GM18870 (cell line): ENCODE measurements around the gene CALML4.
"Not testable (repeated sequence)": the region's sequence is repeated elsewhere in the genome, so short reads cannot be mapped to it uniquely, and the experiment has no call there.

Experiments used
- ATAC-seq: cut with Tn5 transposase; IDR thresholded peaks from one replicate; pipeline ENCODE4 v1.9.1; 2021; ENCODE audit warnings: moderate library complexity; ENCODE audit not compliant: unreplicated experiment

The CALML4 gene

GRCh38 chr15:68208636-68209240 lies 3.6 kb upstream of the CALML4 start:
- ATAC-seq, result no peak

- no peak for ATAC-seq
These were observed 3.0 kb upstream of the CALML4 start for GRCh38 chr15:68208136-68208535.

- ATAC-seq, result no peak
These were observed 2.2 kb upstream of the CALML4 start for GRCh38 chr15:68207176-68207935.

GRCh38 chr15:68206711-68207151 lies 1.6 kb upstream of the CALML4 start:
- no peak for ATAC-seq

GRCh38 chr15:68205954-68206539 lies 915 bp upstream of the CALML4 start:
- ATAC-seq, result no peak

GRCh38 chr15:68205558-68205944 lies 419 bp upstream of the CALML4 start:
- no peak for ATAC-seq

GRCh38 chr15:68204361-68204760 lies 771 bp downstream of the CALML4 start:
- no peak for ATAC-seq

GRCh38 chr15:68203956-68204355 lies 1.2 kb downstream of the CALML4 start:
- ATAC-seq, result no peak

GRCh38 chr15:68203486-68203885 lies 1.6 kb downstream of the CALML4 start:
- no peak for ATAC-seq

GRCh38 chr15:68202994-68203393 lies 2.1 kb downstream of the CALML4 start:
- ATAC-seq, result not testable (repeated sequence)

GRCh38 chr15:68201879-68202261 lies 3.3 kb downstream of the CALML4 start:
- ATAC-seq, result no peak

- ATAC-seq, result no peak
These were observed 3.8 kb downstream of the CALML4 start for GRCh38 chr15:68201153-68201878.

- ATAC-seq, result no peak
These were observed 4.9 kb downstream of the CALML4 start for GRCh38 chr15:68200016-68200861.

GRCh38 chr15:68199340-68199739 lies 5.8 kb downstream of the CALML4 start:
- no peak for ATAC-seq

- no peak for ATAC-seq
These were observed 7.3 kb downstream of the CALML4 start for GRCh38 chr15:68197661-68198437.

- ATAC-seq, result no peak
These were observed 8.0 kb downstream of the CALML4 start for GRCh38 chr15:68197170-68197492.

- no peak for ATAC-seq
These were observed 8.5 kb downstream of the CALML4 start for GRCh38 chr15:68196445-68197169.

- ATAC-seq, result no peak
These were observed 9.6 kb downstream of the CALML4 start for GRCh38 chr15:68195336-68196112.
